IMR-90 (cell line): ENCODE results near the gene MAN2A2. TPM values are rescaled to one million over a fixed set of nuclear protein-coding genes. Genes with fewer than 3 reads are reported as not detected.
A peak's percentile ranks its signal among the peaks of the same experiment; 100 is the strongest.

Source experiments
- ATAC-seq: fragments of 200-7000 bp; cut with Tn5 transposase; 2 replicates; pipeline ENCODE4 v1.9.1; 2020; ENCODE audit warnings: low read depth, mild to moderate bottlenecking, moderate library complexity
- BruUV-seq: library from RNA; stranded (reverse); fragments of 400-500 nt; replicated peaks from 2 replicates; lab custom pipeline; 2021; lab: Mats Ljungman, UMichigan
- CTCF ChIA-PET: fragments of 300-600 bp; formaldehyde crosslinking; extraction: SDS; loops from one replicate; lab custom pipeline; 2021; ENCODE audit warnings: antibody characterized with exemption; lab: Yijun Ruan, JAX
- POLR2A ChIA-PET: fragments of 300-600 bp; sonication (Branson Sonifier 250); formaldehyde crosslinking; loops from one replicate; lab custom pipeline; 2022; ENCODE audit warnings: antibody characterized with exemption; ENCODE audit not compliant: unreplicated experiment; lab: Charles Lee
- DNase-seq: peaks from one replicate; pipeline ENCODE4 v3.0.0; 2013
- H2AFZ ChIP-seq: replicated peaks from 2 replicates; pipeline ENCODE3; 2013; ENCODE audit warnings: low read length, mild to moderate bottlenecking; ENCODE audit not compliant: poor library complexity
- H2AK5ac ChIP-seq: 2 replicates; pipeline ENCODE4 v1.6.1; 2013; ENCODE audit warnings: low read depth, low read length, inconsistent platforms
- H2AK9ac ChIP-seq: replicated peaks from 2 replicates; pipeline ENCODE3; 2013; ENCODE audit warnings: mild to moderate bottlenecking, low read depth, low read length, moderate library complexity; ENCODE audit not compliant: poor library complexity
- H2BK120ac ChIP-seq: 2 replicates; pipeline ENCODE4 v1.6.1; 2013; ENCODE audit warnings: low read depth, low read length, inconsistent platforms
- H2BK15ac ChIP-seq: 3 replicates; pipeline ENCODE4 v1.6.1; 2013; ENCODE audit warnings: low read depth, low read length, inconsistent platforms
- H2BK20ac ChIP-seq: 2 replicates; pipeline ENCODE4 v1.6.1; 2013; ENCODE audit warnings: low read depth, mild to moderate bottlenecking, inconsistent platforms, low read length, moderate library complexity
- H2BK5ac ChIP-seq: 2 replicates; pipeline ENCODE4 v1.6.1; 2013; ENCODE audit warnings: mild to moderate bottlenecking, low read depth, low read length, inconsistent platforms; ENCODE audit not compliant: poor library complexity, severe bottlenecking
- H3K14ac ChIP-seq: replicated peaks from 2 replicates; pipeline ENCODE4 v1.6.1; 2013; ENCODE audit warnings: low read depth, low read length, inconsistent platforms
- H3K18ac ChIP-seq: 2 replicates; pipeline ENCODE4 v1.6.1; 2013; ENCODE audit warnings: low read depth, low read length, control low read depth
- H3K23ac ChIP-seq: 2 replicates; pipeline ENCODE4 v1.6.1; 2013; ENCODE audit warnings: low read depth, low read length, inconsistent platforms
- H3K27ac ChIP-seq: 2 replicates; pipeline ENCODE4 v1.5.1; 2013; ENCODE audit warnings: mild to moderate bottlenecking, control low read depth, low read length; ENCODE audit not compliant: insufficient read depth
- H3K27me3 ChIP-seq: 2 replicates; pipeline ENCODE4 v1.6.1; 2013; ENCODE audit warnings: low read length; ENCODE audit not compliant: control insufficient read depth, insufficient read depth
- H3K36me3 ChIP-seq: 2 replicates; pipeline ENCODE4 v1.6.1; 2013; ENCODE audit warnings: low read length, mixed read lengths; ENCODE audit not compliant: control insufficient read depth, insufficient read depth
- H3K4ac ChIP-seq: 2 replicates; pipeline ENCODE4 v1.6.1; 2013; ENCODE audit warnings: low read depth, low read length, inconsistent platforms
- H3K4me1 ChIP-seq: 2 replicates; pipeline ENCODE4 v1.6.1; 2013; ENCODE audit warnings: low read length, mixed read lengths; ENCODE audit not compliant: control insufficient read depth, insufficient read depth
- H3K4me2 ChIP-seq: 2 replicates; pipeline ENCODE4 v1.6.1; 2013; ENCODE audit warnings: low read depth, mild to moderate bottlenecking, control low read depth, low read length, moderate library complexity
- H3K4me3 ChIP-seq: 2 replicates; pipeline ENCODE4 v1.5.1; 2013; ENCODE audit warnings: low read depth, mild to moderate bottlenecking, control low read depth, low read length, moderate library complexity; ENCODE audit not compliant: insufficient read depth
- H3K56ac ChIP-seq: 2 replicates; pipeline ENCODE4 v1.6.1; 2013; ENCODE audit warnings: low read length, inconsistent platforms; ENCODE audit not compliant: insufficient read depth; ENCODE audit errors: extremely low read depth
- H3K79me1 ChIP-seq, 2 experiments: 2 replicates each; pipeline ENCODE4 v1.6.1; 2013; ENCODE audit warnings: low read length in 2 of 2, inconsistent platforms in 1 of 2, low read depth in 1 of 2
- H3K9ac ChIP-seq: 2 replicates; pipeline ENCODE4 v1.6.1; 2013; ENCODE audit warnings: low read depth, low read length, control low read depth
- H3K9me1 ChIP-seq: 2 replicates; pipeline ENCODE4 v1.6.1; 2013; ENCODE audit warnings: low read length, inconsistent platforms; ENCODE audit not compliant: insufficient read depth
- H3K9me3 ChIP-seq: 2 replicates; pipeline ENCODE4 v1.6.1; 2013; ENCODE audit warnings: low read length; ENCODE audit not compliant: control insufficient read depth, insufficient read depth
- H4K20me1 ChIP-seq: 2 replicates; pipeline ENCODE4 v1.6.1; 2013; ENCODE audit warnings: low read length, inconsistent platforms; ENCODE audit not compliant: insufficient read depth
- H4K5ac ChIP-seq: 2 replicates; pipeline ENCODE4 v1.6.1; 2013; ENCODE audit warnings: mild to moderate bottlenecking, low read depth, low read length, control low read depth
- H4K8ac ChIP-seq, 2 experiments: 2 replicates each; pipeline ENCODE4 v1.6.1; 2013; ENCODE audit warnings: low read depth in 2 of 2, low read length in 2 of 2, control low read depth in 1 of 2, inconsistent platforms in 1 of 2
- H4K91ac ChIP-seq: 2 replicates; pipeline ENCODE4 v1.6.1; 2013; ENCODE audit warnings: low read depth, low read length, inconsistent platforms; ENCODE audit not compliant: insufficient read depth
- CHD1 ChIP-seq: IDR thresholded peaks from 2 replicates; pipeline ENCODE4 v1.6.1; 2012; ENCODE audit warnings: low read depth, low read length, improper control_type of control experiment
- SMC3 ChIP-seq: fragments of 150-350 bp; IDR thresholded peaks from 2 replicates; pipeline ENCODE4 v1.6.1; 2016; ENCODE audit warnings: low read depth, mild to moderate bottlenecking, antibody characterized with exemption, low read length, moderate library complexity
- WGBS, 2 experiments: methylation state at CpG; one replicate each; pipeline versions ENCODE4 v1.1.5 to v1.1.7; 2013; ENCODE audit warnings: missing lambda C conversion rate in 2 of 2; ENCODE audit not compliant: insufficient read length in 1 of 2; ENCODE audit errors: extremely low coverage in 2 of 2; 5-methylcytosine and 5-hydroxymethylcytosine counted together
- dilution Hi-C: fragments of 300-500 bp; cut with HindIII; formaldehyde crosslinking; loops from one replicate; pipeline ENCODE4 v1.14.3; 2018; ENCODE audit warnings: low sequenced_read_pairs; ENCODE audit not compliant: unreplicated experiment
- in situ Hi-C: fragments of 300-500 bp; cut with MboI; formaldehyde crosslinking; loops from 3 replicates; pipeline ENCODE4 v1.14.3; 2019; ENCODE audit warnings: low sequenced_read_pairs, inconsistent platforms, mixed read lengths
- intact Hi-C: fragments of 100-400 bp; cut with micrococcal nuclease; formaldehyde crosslinking; loops from 2 replicates; pipeline ENCODE4 v1.10.0; 2022
- polyA plus RNA-seq, 3 experiments: library from polyadenylated mRNA; depleted of rRNA; stranded (reverse); fragments of >200 nt; gene quantifications; 2 replicates each; pipeline ENCODE4 v1.2.3, GENCODE V29; 2012; ENCODE audit warnings: low replicate concordance in 1 of 3
- total RNA-seq: library from RNA; depleted of rRNA; stranded (reverse); fragments of >200 nt; gene quantifications from 2 replicates; pipeline ENCODE4 v1.2.3, GENCODE V29; 2012

The MAN2A2 gene
- total and polyA plus RNA-seq, 2 of the 4 experiments (the other 2 are of a cell fraction), result 3.4 to 52.5 TPM

GRCh38 chr15:90901175-90902039 lies 1.7 kb upstream of the MAN2A2 start:
- peak overlapping the region; percentile 68 for H3K4me2 ChIP-seq
- no peak overlapping the region for H4K5ac ChIP-seq
- peaks cover 4% of the 10 kb centered on the region; the same call in 1 of the 2 replicates for H3K4me1 ChIP-seq
- H3K9me1 ChIP-seq, result no peaks in the 10 kb centered on the region
- H3K4ac ChIP-seq, result no peak overlapping the region; the same call in 1 of the 2 replicates
- H3K18ac ChIP-seq, result no peak overlapping the region
- H3K79me1 ChIP-seq, result peaks cover 0 to 13% of the 10 kb centered on the region in 2 experiments; a peak in 2 of 4 replicates
- no peak overlapping the region for H3K27ac ChIP-seq
- BruUV-seq, result no TSS peak
- in situ Hi-C loops (no loop called here), intact Hi-C loops (loop anchor here (2.0 kb wide), 1 partner anchor 33 kb away; the partner anchor contains the start of gene UNC45A), dilution Hi-C loops (no loop called here)
- TF ChIP-seq SMC3, result no peak
- TF ChIP-seq CHD1, result no peak
- H3K36me3 ChIP-seq, result peaks cover 9% of the 10 kb centered on the region; the same call in 1 of the 2 replicates
- WGBS, 2 experiments, result no CpG with 5 or more reads among the region's 14 CpGs
- ChIA-PET POLR2A (no interaction called here), CTCF (interaction anchor here (0.6 to 1.9 kb wide), 2 partner anchors 31 to 36 kb away, joined by 5 to 8 read pairs; partner anchors contain the start of gene HDDC3)
- H2AFZ ChIP-seq, result peak overlapping the region; percentile 65
- no peak overlapping the region for H2AK5ac ChIP-seq
- no peak overlapping the region for H3K14ac ChIP-seq
- no peak overlapping the region for H2BK120ac ChIP-seq
- no peaks in the 10 kb centered on the region for H3K27me3 ChIP-seq
- H4K91ac ChIP-seq, result no peak overlapping the region
- H2AK9ac ChIP-seq, result no peak overlapping the region
- ATAC-seq, result no peak
- no peak overlapping the region for H2BK20ac ChIP-seq
- peak overlapping the region; percentile 64; the same call in 1 of the 2 replicates for H3K9ac ChIP-seq
- peak overlapping the region; percentile 39; the same call in 1 of the 2 replicates for H3K23ac ChIP-seq
- H4K8ac ChIP-seq, result peak overlapping the region in 1 of 2 experiments; percentile 97; a peak in 2 of 4 replicates
- H3K4me3 ChIP-seq, result no peak overlapping the region
- no peak overlapping the region for H2BK5ac ChIP-seq
- no peaks in the 10 kb centered on the region for H3K9me3 ChIP-seq
- no peak overlapping the region for H2BK15ac ChIP-seq
- DNase-seq, result no peak
- H4K20me1 ChIP-seq, result no peaks in the 10 kb centered on the region
- H3K56ac ChIP-seq, result no peak overlapping the region
